Kidney tubule cell (primary cell): ENCODE data around the gene C1orf226.

Experiments
- DNase-seq: peaks from one replicate; pipeline ENCODE4 v3.0.0-alpha.2; 2018; ENCODE audit warnings: low spot score

C1orf226 gene

DNA sequence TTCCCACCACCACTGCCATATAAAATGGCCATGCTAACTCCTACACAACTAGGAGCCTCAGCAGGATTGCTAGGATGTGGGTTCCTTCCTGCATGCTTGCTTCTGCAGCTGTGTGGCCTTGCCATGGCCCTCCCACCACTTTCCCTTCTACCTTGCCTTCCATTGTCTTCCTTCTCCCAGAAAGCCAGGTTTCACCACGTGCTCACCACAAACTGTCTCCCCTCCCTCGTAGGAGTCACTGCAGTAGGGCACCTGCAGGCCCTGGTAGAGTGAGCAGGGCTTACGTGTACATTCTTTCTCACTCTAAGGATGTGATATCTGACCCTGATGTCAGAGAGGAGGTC, 3.7 kb downstream of the C1orf226 start:
- no peak for DNase-seq

DNA sequence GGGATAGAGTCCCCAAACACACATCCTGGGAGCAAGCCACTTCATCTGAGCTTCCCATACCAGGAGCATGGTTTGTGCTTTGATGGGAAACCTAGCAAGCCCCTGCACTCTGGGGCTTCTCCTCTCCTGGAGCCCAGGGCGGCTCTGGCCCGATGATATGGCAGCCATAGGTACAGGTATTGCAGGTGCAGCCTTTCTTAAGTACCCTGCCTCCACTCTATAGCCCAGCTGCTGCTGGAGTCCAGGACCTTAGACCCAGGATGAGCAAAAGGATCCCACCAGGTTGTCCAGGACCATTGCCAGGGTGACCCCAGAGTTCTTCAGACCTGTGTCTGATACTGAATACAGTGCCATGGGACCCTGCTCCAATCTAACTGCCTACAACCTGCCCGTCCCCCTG, 4.2 kb downstream of the C1orf226 start:
- no peak for DNase-seq

DNA sequence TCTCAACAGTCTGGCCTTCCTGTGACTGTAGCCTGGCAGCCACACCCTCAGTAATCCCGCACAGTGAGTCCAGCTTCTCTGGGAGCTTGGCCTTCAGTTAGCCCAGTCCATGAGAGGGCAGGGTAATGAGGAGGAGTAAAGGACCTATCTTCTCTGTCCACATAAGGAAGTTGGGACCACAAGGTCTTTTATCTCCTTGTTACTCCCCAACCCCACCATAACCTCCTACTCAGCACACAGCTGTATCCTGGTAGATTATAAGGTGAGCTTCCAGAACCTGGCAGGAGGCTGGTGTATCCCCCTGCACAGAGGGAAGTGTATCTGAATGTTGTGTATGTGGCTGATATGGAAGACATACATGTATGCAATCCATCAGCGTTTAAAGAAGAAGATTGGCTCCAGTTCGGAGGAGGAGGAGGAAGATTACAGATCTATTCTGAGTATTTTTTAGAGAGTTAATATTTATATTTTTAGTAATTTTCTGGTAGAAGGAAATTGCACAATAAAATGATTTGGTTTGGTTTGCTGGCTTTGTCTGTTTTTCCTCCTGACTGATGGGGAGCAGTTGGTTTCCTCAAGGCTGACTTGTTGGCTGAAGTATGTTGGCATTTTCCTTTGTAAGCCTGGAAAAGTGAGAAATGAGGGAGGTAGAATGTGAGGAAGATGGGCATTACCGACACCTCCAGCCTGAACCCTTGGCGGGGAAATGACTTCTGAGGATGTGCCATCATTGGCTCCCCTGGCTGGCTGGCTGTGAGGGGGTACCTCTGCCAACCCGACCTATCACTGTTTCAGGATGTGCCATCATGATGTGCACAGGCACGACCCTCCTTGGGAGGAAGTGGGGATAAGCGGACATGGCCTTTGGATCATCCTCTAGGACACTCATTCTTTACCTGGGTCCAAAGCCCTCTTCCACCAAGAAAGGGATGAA, 5.0 kb downstream of the C1orf226 start:
- DNase-seq, result no peak

DNA sequence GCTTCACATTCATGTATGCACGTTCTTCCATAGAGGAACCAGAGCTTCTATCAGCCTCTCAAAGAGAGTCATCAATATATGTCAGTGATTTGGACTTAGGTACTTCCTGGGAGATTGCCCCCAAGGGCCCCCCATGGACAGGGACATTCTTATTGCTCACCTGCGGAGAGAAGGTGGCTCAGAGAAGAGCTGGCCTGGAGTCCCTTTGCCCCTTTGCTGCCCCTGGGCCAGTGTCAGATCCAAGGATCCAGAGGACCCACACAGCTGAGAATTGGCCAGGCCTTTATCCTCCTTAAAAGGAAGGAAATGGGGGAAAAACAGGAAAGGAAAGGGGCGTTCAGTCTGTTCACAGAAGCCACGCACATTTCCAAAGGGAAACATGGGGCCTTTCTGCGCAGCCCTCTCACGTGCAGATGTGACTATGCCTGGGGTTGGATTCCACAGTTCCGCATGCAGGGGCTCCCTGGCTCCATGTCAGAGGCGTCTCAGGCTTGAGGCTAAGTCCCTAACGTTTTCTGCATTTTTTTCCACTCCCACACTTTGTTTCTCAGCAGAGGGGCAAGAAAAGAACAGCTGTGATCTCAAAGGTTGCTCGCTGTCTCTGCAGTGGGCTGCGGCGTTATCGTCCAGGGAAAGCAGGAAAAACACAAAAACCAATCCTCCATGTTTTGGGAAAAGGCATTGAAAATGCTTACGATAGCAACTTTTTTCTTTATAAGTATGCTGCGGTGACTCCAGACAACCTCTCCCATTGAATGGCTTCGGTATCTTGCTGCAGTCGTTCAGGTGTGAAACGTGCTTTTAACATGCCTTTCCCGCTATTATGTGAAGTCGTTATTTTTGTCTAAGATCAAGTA, 5.9 kb downstream of the C1orf226 start:
- no peak for DNase-seq

DNA sequence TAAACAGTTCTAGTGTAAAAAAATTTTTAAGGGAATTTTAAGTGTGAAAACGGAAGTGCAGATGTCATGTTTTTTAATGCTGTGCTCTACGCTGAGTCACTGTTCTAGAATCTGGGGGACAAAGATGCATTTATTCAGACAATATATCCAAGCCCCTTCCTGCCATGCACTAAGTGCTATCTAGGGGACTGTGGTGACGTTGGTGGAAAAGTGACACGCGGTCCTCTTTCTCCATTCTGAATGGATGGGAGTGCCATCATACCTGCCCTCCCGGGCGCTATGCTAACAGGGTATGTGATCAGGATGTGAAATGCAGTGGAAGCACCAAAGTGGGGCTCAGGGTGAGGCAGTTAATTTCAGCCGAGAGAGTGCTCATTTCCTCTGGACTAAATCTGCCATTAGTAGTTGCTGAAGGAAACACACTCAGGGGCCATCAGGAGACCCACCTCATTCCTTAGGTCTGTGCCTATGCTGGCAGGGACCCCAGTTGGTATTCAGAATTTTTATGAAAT, 6.6 kb downstream of the C1orf226 start:
- DNase-seq, result no peak

DNA sequence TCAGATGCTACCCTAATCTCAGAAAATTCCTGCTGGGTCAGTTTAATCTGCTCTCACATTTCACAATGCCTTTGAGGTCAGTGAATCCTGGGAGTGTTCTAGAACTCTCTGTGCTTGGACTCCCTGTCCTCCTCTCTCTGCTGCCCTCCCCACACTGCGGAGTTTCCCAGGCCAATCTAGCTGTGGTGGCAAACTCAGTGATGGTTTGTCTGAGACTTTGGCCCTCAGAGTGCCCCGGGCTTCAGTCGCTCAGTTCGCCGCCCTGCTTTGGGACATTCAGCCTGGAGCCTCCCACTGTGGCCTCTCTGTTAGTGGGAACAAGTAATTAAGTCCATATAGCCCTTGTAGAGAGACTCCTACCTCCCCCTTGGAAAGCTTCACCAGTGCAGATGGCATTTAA, 7.1 kb downstream of the C1orf226 start:
- DNase-seq, result no peak

DNA sequence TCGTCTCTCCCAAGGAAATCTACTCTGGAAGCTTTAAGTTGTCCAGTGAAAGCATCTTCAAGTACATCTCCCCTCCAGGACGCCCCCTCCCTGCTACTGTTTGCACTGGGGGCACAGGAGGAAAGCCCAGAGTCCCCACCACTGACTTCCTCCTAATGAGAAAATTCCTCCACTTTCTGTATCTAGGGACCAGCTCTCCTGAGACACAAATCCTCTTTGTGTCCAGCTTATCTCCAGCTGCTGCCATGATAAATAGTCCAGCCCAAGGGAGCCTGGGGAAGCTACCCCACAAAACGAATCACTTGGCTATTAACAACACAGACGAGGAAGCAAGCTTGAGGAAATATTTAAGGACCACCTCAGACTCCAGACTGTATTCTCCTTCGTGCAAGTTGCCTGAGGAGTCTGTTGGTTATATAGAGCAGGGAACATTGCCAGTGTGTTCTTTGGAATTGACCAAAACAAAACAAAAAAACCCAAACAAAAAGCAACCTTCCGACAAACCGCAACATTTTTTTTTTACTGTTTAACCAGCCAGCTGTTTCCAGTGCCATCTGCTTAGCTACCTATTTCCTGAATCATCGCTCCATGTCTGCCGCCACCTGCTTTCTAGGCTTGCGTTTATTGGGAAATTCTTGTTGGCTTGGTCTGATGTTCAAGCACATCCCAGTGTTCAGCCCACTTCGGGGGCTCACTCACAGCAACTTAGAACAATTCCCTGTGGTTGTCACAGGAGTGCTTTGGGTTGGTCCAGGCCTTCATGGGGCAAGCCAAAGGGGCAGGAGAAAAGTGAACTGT, 7.7 kb downstream of the C1orf226 start:
- DNase-seq, result peak; percentile 75

DNA sequence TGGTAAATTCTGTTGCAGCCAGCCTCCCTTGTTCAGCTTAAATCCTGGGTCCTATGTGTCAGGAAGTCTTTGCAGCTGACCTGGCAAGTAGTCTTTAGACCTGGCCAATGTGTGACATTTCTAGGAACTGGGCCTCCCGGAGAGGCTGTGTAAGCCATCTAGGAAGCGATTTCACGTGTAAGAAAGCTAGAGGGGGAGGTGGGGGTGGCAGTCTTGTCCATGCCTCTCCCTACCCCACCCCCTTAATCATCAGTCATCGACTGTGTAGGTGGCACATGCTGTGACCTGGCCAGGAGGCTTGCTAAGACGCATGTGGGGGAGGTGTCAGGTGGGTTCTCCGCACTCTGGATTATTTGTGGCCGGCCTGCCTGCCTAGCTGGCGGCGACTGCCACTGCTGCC, 8.4 kb downstream of the C1orf226 start:
- no peak for DNase-seq

DNA sequence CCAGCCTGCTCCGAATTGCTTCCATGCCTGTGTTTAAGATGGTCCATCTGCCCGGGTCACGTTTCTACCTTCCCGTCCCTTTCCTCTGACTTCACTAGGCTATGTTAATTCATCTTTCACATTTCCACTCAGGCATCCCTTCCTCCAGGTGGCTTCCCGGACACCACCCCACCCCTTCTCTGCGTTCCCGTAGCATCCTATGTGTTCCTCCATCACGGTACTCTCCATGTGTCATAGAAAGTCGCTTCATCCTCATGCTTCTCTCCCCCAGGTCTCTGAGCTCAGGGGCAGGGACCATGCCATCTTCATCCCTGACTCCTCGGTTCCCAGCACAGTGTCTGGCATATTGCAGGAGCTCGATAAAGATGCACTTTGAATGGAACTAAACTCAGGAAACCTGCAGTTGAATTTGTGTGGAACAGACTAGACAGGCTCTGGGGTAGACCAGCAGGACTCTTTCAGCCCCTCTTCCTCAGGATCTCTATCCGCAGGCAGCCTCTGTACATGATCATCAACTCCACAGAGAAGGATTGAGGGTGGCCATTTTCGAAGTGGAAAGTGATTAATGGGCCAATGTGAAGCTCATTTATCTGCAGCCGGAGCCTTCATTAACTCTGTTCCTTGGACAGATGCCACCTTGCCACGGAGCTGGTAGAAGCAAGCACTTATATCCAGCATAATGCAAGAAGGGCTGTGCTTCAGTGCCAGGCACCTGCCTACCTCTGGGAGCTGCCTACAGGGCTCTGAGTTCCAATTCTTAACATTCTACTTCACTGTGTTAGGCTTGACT, 9.1 kb downstream of the C1orf226 start:
- DNase-seq, result no peak

DNA sequence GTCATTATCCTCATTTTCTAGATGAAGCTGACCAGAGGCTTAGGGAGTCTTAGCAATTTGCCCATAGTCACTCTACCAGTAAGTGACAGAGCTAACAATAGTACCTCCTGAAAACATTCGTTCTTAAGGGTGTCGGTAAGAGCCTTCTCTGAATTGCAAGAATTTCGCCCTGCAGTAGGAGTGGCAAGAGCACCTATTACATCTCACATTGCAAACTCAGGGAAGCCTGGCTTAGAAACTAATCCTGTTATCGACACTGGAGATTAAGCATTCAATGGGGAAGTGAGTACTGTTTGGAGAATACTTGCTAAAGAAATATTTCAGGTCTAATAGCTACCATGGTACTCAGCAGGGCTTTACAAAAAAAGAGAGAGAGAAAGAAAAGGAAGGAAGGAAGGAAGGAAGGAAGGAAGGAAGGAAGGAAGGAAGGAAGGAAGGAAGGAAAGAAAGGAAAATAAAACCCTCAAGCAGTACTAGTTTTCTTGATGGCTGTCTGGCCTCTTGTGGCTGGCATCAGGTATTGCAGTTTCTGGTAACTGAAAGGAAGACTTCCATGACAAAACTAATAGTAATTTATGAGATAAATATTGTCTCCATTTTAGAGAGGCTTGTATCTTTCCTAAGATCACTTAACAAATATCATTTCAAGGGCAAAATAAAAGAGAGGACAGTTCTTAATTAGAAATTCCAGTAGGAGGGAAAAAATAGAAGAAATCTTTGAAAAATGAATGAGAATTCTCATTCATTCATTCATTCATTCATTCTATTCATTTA, 10.4 kb downstream of the C1orf226 start:
- DNase-seq, result peak; percentile 57

DNA sequence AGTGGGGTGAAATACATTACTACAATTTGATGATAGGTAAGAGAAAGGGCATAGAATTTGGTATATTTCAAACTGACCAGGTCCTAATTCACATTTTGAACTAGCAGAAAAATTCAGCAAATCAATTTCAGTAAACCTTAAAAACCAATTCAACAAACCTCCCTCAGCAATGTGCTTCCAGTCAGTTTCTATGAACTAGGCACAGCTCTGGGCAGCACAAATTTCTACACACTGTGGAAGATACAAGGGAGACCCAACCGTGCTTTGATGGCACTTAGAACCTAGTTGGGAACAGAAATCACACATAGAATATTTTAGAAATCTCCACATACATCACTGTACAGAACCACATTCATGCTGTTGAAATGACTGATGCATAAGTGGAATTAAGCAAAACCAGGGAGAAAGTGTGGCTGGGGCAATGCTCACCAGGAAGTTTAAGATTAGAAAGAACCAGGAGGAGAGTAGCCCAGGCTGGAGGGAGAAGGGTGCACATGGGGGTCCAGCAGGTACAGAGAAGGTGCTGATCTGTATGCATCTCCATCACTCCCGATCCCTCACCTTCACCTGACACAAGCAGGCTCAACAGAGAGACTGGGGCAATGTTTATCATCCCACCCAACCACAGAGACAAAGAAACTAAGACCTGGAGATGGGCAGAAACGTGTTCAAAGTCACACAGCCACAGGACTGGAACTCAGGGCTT, 14.8 kb downstream of the C1orf226 start:
- DNase-seq, result no peak

DNA sequence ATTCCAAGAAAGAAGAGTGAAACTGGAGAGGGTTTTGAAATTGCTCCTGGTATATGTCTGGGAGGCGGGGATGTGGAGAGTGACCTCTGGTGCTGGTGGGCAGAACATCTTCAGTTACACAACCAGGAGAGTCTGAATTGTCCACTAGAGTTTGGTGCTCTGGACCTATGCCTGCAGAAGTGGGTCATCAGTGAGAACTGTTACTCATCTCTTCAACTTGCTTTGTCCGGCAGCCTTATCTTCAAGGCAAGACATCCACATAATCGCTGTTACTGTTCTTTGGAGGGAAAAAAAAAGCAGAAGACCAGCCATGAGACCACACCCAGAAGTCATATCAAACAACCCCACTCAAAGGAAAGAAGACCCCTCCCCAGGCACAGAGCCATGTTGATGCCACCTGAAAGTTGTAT, 15.5 kb downstream of the C1orf226 start:
- DNase-seq, result no peak

DNA sequence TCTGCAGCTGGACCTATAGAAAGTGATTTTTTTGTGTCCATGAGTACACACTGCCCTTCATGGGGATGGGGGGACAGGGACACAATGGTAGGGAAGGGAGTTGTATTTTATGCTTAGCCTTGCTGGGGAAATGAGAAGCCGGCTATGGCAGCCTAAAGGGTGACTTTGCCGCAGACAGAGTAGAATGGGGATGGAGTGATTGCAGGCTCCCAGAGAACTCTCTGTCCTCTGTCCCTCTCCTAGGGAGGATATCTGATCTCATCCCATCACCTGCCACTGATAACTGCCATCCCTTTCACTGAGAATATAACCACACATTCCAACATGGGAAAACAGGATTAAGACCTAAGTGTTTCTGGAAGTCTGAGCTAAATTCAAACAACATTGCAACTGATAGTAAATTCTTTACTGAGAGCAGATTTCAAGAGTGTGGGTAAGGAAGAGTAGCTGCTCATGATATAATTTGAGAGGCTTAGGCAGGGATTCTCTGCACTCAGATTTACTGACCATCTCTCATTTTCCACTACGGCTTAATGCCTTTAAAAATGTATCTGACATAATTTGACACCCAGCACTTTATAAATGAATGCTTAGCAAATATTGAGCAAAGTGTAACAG, 16.5 kb downstream of the C1orf226 start:
- DNase-seq, result no peak

DNA sequence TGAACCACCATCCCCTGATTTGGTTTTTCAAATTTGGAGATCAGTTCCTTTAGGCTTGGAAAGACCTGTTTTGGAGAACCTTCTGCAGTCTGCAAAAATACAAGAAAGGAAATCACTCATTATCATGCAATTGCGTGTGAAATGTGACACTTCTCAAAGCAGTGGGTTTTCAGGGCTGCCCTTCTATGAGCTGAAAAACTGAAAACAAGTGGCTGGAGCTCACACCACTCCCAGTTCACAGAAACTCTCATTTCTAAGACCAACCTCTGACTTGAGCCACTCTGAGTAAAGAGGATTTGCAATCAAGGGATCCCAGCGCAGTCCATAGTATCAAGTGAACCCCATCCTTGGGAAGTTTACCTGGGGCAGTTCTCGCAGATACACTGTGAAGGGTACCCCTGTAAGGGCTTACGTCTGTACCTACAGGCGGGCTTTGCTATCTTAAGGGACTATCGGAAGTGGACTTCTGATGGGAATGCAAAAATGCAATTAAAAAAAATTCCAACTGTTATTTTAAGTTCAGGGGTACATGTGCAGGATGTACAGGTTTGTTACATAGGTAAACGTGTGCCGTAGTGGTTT, 17.6 kb downstream of the C1orf226 start:
- no peak for DNase-seq

DNA sequence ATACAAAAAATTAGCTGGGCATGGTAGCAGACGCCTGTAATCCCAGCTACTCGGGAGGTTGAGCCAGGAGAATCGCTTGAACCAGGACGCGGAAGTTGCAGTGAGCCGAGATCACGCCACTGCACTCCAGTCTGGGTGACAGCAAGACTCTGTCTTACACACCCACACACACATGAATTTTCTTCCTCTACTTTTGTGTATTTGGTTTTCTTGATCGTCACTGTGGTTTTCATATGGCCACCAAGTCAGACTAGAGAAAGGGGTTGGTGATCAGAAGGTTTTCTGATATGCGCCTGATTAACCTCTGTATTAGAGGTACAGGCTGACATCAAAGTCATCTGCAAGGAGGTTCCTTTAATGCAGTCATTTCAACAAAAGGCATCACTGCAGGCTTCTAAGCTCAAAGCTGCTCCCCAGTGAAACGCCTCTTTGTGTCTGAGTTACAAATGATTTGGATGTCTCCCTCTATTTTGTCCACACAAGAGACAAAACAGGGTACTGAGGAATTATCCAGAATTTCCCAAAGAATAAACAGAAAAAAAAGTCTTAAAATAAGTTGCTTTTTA, 19.3 kb downstream of the C1orf226 start:
- DNase-seq, result no peak

DNA sequence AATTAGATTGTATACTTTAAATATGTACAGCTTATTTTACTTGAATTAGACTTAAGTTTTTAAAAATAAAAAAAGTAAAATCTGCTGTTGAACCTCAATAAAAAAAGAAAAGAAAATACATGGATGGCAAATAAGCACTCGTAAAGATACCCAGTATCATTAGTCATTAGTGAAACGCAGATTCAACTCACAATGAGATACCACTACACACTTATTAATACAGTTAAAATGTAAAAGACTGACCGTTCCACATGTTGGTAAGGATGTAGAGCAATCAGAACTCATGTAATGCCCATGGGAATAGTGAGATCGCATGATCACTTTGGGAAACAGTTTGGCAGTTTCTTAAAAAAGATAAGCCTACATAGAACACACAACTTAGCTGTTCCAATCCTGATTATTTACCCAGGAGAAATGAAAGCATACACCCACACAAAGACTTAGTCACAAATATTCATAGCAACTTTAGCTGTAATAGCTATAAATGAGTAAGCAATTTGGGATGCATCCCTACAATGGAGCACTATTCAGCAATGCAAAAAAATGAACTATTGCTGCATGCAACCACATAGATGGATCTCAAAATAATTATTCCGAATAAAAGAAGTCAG, 23.1 kb downstream of the C1orf226 start:
- peak; percentile 19 for DNase-seq

DNA sequence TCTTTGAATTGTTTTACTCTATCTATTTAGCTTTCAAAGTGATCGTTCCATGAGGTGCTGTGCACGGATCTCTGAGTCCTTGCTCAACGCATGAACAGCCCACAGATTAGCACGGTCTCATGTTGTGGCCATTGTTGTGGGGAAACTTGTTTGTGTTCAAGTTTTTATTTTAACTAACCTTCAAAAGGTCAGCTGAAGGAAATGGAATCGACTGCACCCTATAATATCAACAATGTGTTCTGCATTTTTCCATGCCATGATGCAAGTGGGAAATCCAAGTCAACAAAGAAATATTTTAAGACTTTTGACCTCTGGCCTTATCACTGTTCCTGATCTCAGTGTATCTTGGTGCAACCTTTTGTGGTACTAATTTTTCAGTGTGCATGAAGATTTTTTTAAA, 24.3 kb downstream of the C1orf226 start:
- no peak for DNase-seq

DNA sequence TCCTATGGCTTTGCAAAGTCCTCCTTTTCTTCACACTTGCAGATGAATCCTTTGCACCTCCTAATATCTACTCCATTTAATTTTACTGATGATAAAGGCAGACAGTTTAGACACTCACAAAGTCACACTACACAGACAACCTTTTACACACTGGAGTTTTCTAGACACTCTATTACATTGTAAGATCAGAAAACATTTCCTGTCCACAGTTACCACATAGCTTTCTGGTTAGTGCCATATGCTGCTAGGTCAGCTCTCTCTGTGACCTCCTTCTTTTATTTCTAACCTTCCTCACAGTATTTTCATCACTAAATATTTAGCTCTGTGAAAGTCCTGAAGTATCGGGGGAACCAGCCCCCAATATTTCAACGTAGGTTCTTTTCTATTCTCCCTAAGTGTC, 25.3 kb downstream of the C1orf226 start:
- no peak for DNase-seq
